ENCODE data around the gene GDNF.

The GDNF gene

GRCh38 chr5:37836235-37836591 lies 3.6 kb downstream of the GDNF start:
- peaks cover 38 to 99% (median 77%) of the 10 kb centered on the region in 3 experiments for H3K27me3 ChIP-seq (ENCODE audit: control insufficient read depth in 3 of 3, insufficient read depth in 3 of 3, low read depth in 1 of 3, low read length in 3 of 3)
- peak overlapping the region; percentile 47 for H3K9ac ChIP-seq (ENCODE audit: low read depth, low read length, poor library complexity)
- no peak overlapping the region for H2BK120ac ChIP-seq (ENCODE audit: low read depth, low read length)
- peak overlapping the region; percentile 86 for H2AFZ ChIP-seq (ENCODE audit: low read length)
- no peak overlapping the region for H2AK5ac ChIP-seq (ENCODE audit: low read depth, low read length)
- H2BK5ac ChIP-seq (ENCODE audit: low read length) = no peak overlapping the region
- H3K18ac ChIP-seq (ENCODE audit: low read length) = peak overlapping the region; percentile 74
- no peak overlapping the region for H3K27ac ChIP-seq (replicated peaks; ENCODE audit: low read length)
- H4K91ac ChIP-seq (ENCODE audit: low read depth, low read length, poor library complexity) = no peak overlapping the region
- WGBS, 2 donors (ENCODE audit: extremely low coverage in 2 of 2, insufficient read length in 2 of 2, insufficient replicate concordance in 1 of 2) = no CpG with 5 or more reads among the region's 16 CpGs
- no peak overlapping the region for H2BK15ac ChIP-seq (ENCODE audit: low read length)
- H4K8ac ChIP-seq (ENCODE audit: low read depth, low read length) = no peak overlapping the region
- H3K9me3 ChIP-seq (replicated peaks in 1 of 2; ENCODE audit: control insufficient read depth in 2 of 2, insufficient read depth in 1 of 2, low read depth in 1 of 2, low read length in 2 of 2) = peaks cover 3 to 8% of the 10 kb centered on the region in 2 donors
- DNase-seq (ENCODE audit: low spot score) = no peak
- H3K4ac ChIP-seq (ENCODE audit: low read length) = no peak overlapping the region
- H3K4me1 ChIP-seq (ENCODE audit: control insufficient read depth in 2 of 2, insufficient read depth in 1 of 2, low read depth in 1 of 2, low read length in 2 of 2) = peaks cover 13 to 14% of the 10 kb centered on the region in 2 donors
- no peak overlapping the region for H3K14ac ChIP-seq (ENCODE audit: low read length)
- H2BK12ac ChIP-seq (ENCODE audit: low read length) = no peak overlapping the region
- H3K36me3 ChIP-seq (replicated peaks in 1 of 2; ENCODE audit: control insufficient read depth in 2 of 2, insufficient read depth in 2 of 2, low read length in 2 of 2) = no peaks in the 10 kb centered on the region
- H3K23ac ChIP-seq (ENCODE audit: low read depth, low read length, poor library complexity) = no peak overlapping the region
- H3K4me2 ChIP-seq (ENCODE audit: insufficient read depth, low read length, poor library complexity, severe bottlenecking) = peak overlapping the region; percentile 94
- peak overlapping the region in 1 of 2 donors; percentile 72 for H3K4me3 ChIP-seq (ENCODE audit: low read length in 2 of 2)
- no peaks in the 10 kb centered on the region for H3K79me1 ChIP-seq (ENCODE audit: low read depth, low read length)

GRCh38 chr5:37835380-37835973 lies 4.4 kb downstream of the GDNF start:
- Histone ChIP-seq H4K91ac (ENCODE audit: low read depth, low read length, poor library complexity) (no peak overlapping the region), H3K4me1 (ENCODE audit: control insufficient read depth in 2 of 2, insufficient read depth in 1 of 2, low read depth in 1 of 2, low read length in 2 of 2) (peaks cover 11 to 13% of the 10 kb centered on the region in 2 donors), H3K9ac (ENCODE audit: low read depth, low read length, poor library complexity) (no peak overlapping the region), H2AFZ (ENCODE audit: low read length) (no peak overlapping the region), H2BK5ac (ENCODE audit: low read length) (no peak overlapping the region), H3K36me3 (replicated peaks in 1 of 2; ENCODE audit: control insufficient read depth in 2 of 2, insufficient read depth in 2 of 2, low read length in 2 of 2) (no peaks in the 10 kb centered on the region), H3K18ac (ENCODE audit: low read length) (no peak overlapping the region), H2BK15ac (ENCODE audit: low read length) (peak overlapping the region; percentile 31), H3K14ac (ENCODE audit: low read length) (no peak overlapping the region), H2BK120ac (ENCODE audit: low read depth, low read length) (no peak overlapping the region), H2BK12ac (ENCODE audit: low read length) (no peak overlapping the region), H3K23ac (ENCODE audit: low read depth, low read length, poor library complexity) (no peak overlapping the region), H3K9me3 (replicated peaks in 1 of 2; ENCODE audit: control insufficient read depth in 2 of 2, insufficient read depth in 1 of 2, low read depth in 1 of 2, low read length in 2 of 2) (peaks cover 3 to 8% of the 10 kb centered on the region in 2 donors), H3K4ac (ENCODE audit: low read length) (no peak overlapping the region), H3K27me3 (ENCODE audit: control insufficient read depth in 3 of 3, insufficient read depth in 3 of 3, low read depth in 1 of 3, low read length in 3 of 3) (peaks cover 36 to 99% (median 69%) of the 10 kb centered on the region in 3 experiments), H3K4me2 (ENCODE audit: insufficient read depth, low read length, poor library complexity, severe bottlenecking) (peak overlapping the region; percentile 82), H3K27ac (replicated peaks; ENCODE audit: low read length) (no peak overlapping the region), H4K8ac (ENCODE audit: low read depth, low read length) (no peak overlapping the region), H3K4me3 (ENCODE audit: low read length in 2 of 2) (no peak overlapping the region), H3K79me1 (ENCODE audit: low read depth, low read length) (no peaks in the 10 kb centered on the region), H2AK5ac (ENCODE audit: low read depth, low read length) (no peak overlapping the region)
- DNase-seq (ENCODE audit: low spot score) = no peak
- WGBS, 2 donors (ENCODE audit: extremely low coverage in 2 of 2, insufficient read length in 2 of 2, insufficient replicate concordance in 1 of 2) = no CpG with 5 or more reads among the region's 19 CpGs

- Histone ChIP-seq H3K9me3 (replicated peaks in 1 of 2; ENCODE audit: control insufficient read depth in 2 of 2, insufficient read depth in 1 of 2, low read depth in 1 of 2, low read length in 2 of 2) (peaks cover 3 to 8% of the 10 kb centered on the region in 2 donors), H3K4me1 (ENCODE audit: control insufficient read depth in 2 of 2, insufficient read depth in 1 of 2, low read depth in 1 of 2, low read length in 2 of 2) (peaks cover 9% of the 10 kb centered on the region in 2 donors), H4K91ac (ENCODE audit: low read depth, low read length, poor library complexity) (no peak overlapping the region), H2BK120ac (ENCODE audit: low read depth, low read length) (no peak overlapping the region), H3K9ac (ENCODE audit: low read depth, low read length, poor library complexity) (peak overlapping the region; percentile 61), H3K36me3 (replicated peaks in 1 of 2; ENCODE audit: control insufficient read depth in 2 of 2, insufficient read depth in 2 of 2, low read length in 2 of 2) (no peaks in the 10 kb centered on the region), H3K4ac (ENCODE audit: low read length) (peak overlapping the region; percentile 37), H2BK5ac (ENCODE audit: low read length) (no peak overlapping the region), H3K79me1 (ENCODE audit: low read depth, low read length) (no peaks in the 10 kb centered on the region), H3K18ac (ENCODE audit: low read length) (peak overlapping the region; percentile 93), H3K27me3 (ENCODE audit: control insufficient read depth in 3 of 3, insufficient read depth in 3 of 3, low read depth in 1 of 3, low read length in 3 of 3) (peaks cover 35 to 100% (median 62%) of the 10 kb centered on the region in 3 experiments), H3K23ac (ENCODE audit: low read depth, low read length, poor library complexity) (peak overlapping the region; percentile 69), H2AK5ac (ENCODE audit: low read depth, low read length) (no peak overlapping the region), H4K8ac (ENCODE audit: low read depth, low read length) (no peak overlapping the region), H3K27ac (replicated peaks; ENCODE audit: low read length) (no peak overlapping the region), H3K4me3 (ENCODE audit: low read length in 2 of 2) (peak overlapping the region; percentile 15 to 78), H3K14ac (ENCODE audit: low read length) (peak overlapping the region; percentile 92), H3K4me2 (ENCODE audit: insufficient read depth, low read length, poor library complexity, severe bottlenecking) (peak overlapping the region; percentile 82), H2BK12ac (ENCODE audit: low read length) (peak overlapping the region; percentile 44), H2BK15ac (ENCODE audit: low read length) (peak overlapping the region; percentile 31), H2AFZ (ENCODE audit: low read length) (peak overlapping the region; percentile 84)
- no peak for DNase-seq (ENCODE audit: low spot score)
- WGBS, 2 donors (ENCODE audit: extremely low coverage in 2 of 2, insufficient read length in 2 of 2, insufficient replicate concordance in 1 of 2) = no CpG with 5 or more reads among the region's 64 CpGs
Measured at GRCh38 chr5:37834542-37835379, 5.1 kb downstream of the GDNF start.

- H3K27me3 ChIP-seq (ENCODE audit: control insufficient read depth in 3 of 3, insufficient read depth in 3 of 3, low read depth in 1 of 3, low read length in 3 of 3) = peaks cover 28 to 99% (median 54%) of the 10 kb centered on the region in 3 experiments
- H3K4ac ChIP-seq (ENCODE audit: low read length) = no peak overlapping the region
- no peak overlapping the region for H2BK12ac ChIP-seq (ENCODE audit: low read length)
- no peak overlapping the region for H4K8ac ChIP-seq (ENCODE audit: low read depth, low read length)
- no peak overlapping the region for H3K18ac ChIP-seq (ENCODE audit: low read length)
- no peak overlapping the region for H3K9ac ChIP-seq (ENCODE audit: low read depth, low read length, poor library complexity)
- H2BK120ac ChIP-seq (ENCODE audit: low read depth, low read length) = no peak overlapping the region
- no peak overlapping the region for H3K27ac ChIP-seq (replicated peaks; ENCODE audit: low read length)
- H3K23ac ChIP-seq (ENCODE audit: low read depth, low read length, poor library complexity) = no peak overlapping the region
- H3K4me2 ChIP-seq (ENCODE audit: insufficient read depth, low read length, poor library complexity, severe bottlenecking) = peak overlapping the region; percentile 82
- H3K79me1 ChIP-seq (ENCODE audit: low read depth, low read length) = no peaks in the 10 kb centered on the region
- H3K14ac ChIP-seq (ENCODE audit: low read length) = no peak overlapping the region
- no peak overlapping the region for H2BK5ac ChIP-seq (ENCODE audit: low read length)
- no peak overlapping the region for H4K91ac ChIP-seq (ENCODE audit: low read depth, low read length, poor library complexity)
- H3K36me3 ChIP-seq (replicated peaks in 1 of 2; ENCODE audit: control insufficient read depth in 2 of 2, insufficient read depth in 2 of 2, low read length in 2 of 2) = no peaks in the 10 kb centered on the region
- H3K4me3 ChIP-seq (ENCODE audit: low read length in 2 of 2) = no peak overlapping the region
- H2AFZ ChIP-seq (ENCODE audit: low read length) = peak overlapping the region; percentile 84
- no CpG with 5 or more reads among the region's 6 CpGs for WGBS, 2 donors (ENCODE audit: extremely low coverage in 2 of 2, insufficient read length in 2 of 2, insufficient replicate concordance in 1 of 2)
- no peak overlapping the region for H2BK15ac ChIP-seq (ENCODE audit: low read length)
- no peak for DNase-seq (ENCODE audit: low spot score)
- H3K4me1 ChIP-seq (ENCODE audit: control insufficient read depth in 2 of 2, insufficient read depth in 1 of 2, low read depth in 1 of 2, low read length in 2 of 2) = peaks cover 9% of the 10 kb centered on the region in 2 donors
- H3K9me3 ChIP-seq (replicated peaks in 1 of 2; ENCODE audit: control insufficient read depth in 2 of 2, insufficient read depth in 1 of 2, low read depth in 1 of 2, low read length in 2 of 2) = peaks cover 3 to 8% of the 10 kb centered on the region in 2 donors
- no peak overlapping the region for H2AK5ac ChIP-seq (ENCODE audit: low read depth, low read length)
Measured at GRCh38 chr5:37833990-37834389, 5.9 kb downstream of the GDNF start.
